ENCODE data around the gene METTL17. TPM values are rescaled to one million over a fixed set of nuclear protein-coding genes. Genes with fewer than 3 reads are reported as not detected.

METTL17 gene
- total RNA-seq, 1 experiment from 2014 or later, result 98.1 TPM

DNA sequence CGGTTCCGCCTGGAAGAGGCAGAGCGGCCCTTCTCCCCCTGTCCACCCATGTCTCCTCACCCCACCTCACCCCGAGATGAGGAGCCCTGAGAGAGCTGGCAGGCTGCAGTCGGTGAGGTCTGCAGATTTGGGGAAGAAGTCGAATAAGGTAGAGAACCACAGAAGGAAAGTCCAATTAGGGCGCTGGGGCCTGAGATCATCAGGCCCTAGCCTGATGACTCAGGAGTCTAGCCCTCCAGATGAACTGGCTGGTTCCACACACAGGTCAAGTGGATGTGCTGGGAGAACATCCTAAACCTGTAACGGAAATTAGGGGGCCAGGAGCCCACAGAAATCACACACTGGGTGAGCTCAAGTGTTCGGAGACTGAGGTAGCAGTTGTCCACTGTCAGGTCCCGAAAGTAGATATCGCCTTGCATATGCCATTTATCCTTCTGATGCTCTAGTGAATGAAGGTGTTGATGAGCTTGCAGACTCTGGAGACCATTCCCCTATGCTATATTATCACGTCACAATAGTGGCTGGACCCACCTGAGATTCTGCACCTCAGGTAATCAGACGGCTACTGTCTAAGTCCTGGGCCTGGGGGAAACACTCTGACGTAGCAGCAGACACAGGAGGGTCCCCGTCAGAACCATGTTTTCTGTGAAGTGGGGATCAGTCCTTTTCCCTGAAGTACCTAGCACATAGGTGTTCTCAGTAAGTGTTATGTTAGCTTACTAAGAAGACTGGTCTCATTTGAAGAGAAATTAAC lies 886 bp upstream of the METTL17 start (continued):
- TF ChIP-seq, protein P1, sequence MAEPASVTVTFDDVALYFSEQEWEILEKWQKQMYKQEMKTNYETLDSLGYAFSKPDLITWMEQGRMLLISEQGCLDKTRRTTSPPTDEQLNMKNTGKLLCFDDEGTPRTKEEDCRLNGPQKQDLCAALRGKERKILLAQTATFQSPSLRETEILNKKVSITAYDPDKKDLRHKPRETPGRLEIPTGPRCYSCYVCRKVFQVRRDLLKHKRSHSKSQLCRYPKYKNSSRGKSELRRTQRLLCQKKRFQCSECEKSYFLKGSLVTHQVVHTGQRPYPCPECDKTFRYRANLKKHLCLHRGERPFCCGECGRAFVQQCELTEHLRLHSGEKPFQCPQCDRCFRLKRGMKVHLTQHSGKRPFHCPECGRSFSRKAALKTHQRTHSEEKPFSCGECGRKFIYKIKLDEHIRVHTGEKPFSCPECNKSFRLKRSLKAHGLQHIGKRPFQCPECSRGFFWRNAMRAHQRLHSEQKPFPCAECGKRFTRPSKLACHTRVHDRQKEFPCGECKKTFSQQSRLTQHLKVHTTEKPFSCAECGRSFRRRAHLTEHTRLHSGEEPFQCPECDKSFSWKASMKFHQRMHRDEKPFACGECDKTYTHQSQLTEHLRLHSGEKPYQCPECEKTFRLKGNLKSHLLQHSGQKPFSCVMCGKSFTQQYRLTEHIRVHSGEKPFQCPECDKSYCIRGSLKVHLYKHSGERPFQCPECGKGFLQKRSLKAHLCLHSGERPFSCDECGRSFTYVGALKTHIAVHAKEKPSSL (CRISPR knock-in tag; conservative IDR thresholded peaks at IDR 0.05), result no peak
- TF ChIP-seq ZNF416 (CRISPR knock-in tag; IDR thresholded peaks at IDR 0.05), result no peak
- no peak for TF ChIP-seq ZBTB43 (CRISPR knock-in tag; IDR thresholded peaks at IDR 0.05)
- no peak for TF ChIP-seq TCF7 (CRISPR knock-in tag; IDR thresholded peaks at IDR 0.05; ENCODE audit: low read depth)
- no peak for TF ChIP-seq MAX (CRISPR knock-in tag; IDR thresholded peaks at IDR 0.05)
- TF ChIP-seq ATF2 (CRISPR knock-in tag; IDR thresholded peaks at IDR 0.05; ENCODE audit: borderline replicate concordance, low read depth), result no peak
- no peak for TF ChIP-seq ZNF671 (CRISPR knock-in tag; IDR thresholded peaks at IDR 0.05)
- no peak for TF ChIP-seq ATF6 (CRISPR knock-in tag; IDR thresholded peaks at IDR 0.05)

DNA sequence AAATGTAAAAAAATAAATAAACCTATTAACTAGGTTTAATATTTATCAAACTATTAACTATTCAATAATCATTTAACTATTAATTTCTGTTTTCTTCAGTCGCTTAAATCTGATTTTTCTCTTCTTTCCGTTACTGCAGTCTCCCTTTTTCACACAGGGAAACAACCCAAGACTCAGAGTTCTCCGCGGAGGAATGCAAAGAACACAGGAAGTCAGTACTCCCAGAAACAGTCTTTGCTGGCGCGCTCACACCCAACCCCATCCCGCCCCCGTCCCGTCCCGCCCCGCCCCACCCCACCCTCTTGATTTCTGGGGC lies 351 bp upstream of the METTL17 start:
- peaks cover 32% of the 10 kb centered on the region for H3K36me3 Mint-ChIP-seq
- no peak for DNase-seq (ENCODE audit: low spot score)
- peaks cover 17% of the 10 kb centered on the region for H3K4me1 Mint-ChIP-seq
- H3K27me3 Mint-ChIP-seq (ENCODE audit: low read depth), result no peaks in the 10 kb centered on the region; the same call in 1 of the 2 replicates
- peak overlapping the region; percentile 89 for H3K4me3 Mint-ChIP-seq
- peak overlapping the region; percentile 91; the same call in 1 of the 2 replicates for H3K27ac Mint-ChIP-seq
- POLR2A ChIA-PET, result no interaction called here
- no peaks in the 10 kb centered on the region for H3K9me3 Mint-ChIP-seq
- TF ChIP-seq CREB1 (CRISPR knock-in tag; IDR thresholded peaks at IDR 0.05) (no peak), ZNF671 (CRISPR knock-in tag; IDR thresholded peaks at IDR 0.05) (no peak)
- TF ChIP-seq, protein P2, sequence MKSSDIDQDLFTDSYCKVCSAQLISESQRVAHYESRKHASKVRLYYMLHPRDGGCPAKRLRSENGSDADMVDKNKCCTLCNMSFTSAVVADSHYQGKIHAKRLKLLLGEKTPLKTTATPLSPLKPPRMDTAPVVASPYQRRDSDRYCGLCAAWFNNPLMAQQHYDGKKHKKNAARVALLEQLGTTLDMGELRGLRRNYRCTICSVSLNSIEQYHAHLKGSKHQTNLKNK (CRISPR knock-in tag; IDR thresholded peaks at IDR 0.05), result no peak
- CTCF ChIA-PET, result interaction anchor here (2.3 kb wide), 1 partner anchor 18 kb away, joined by 12 read pairs; no protein-coding TSS in a partner anchor
- ATAC-seq, result no peak

GRCh38 chr14:20996521-20996920 lies 6.7 kb downstream of the METTL17 start:
- no peaks in the 10 kb centered on the region for H3K9me3 Mint-ChIP-seq
- H3K27ac Mint-ChIP-seq, result no peak overlapping the region
- no peak for DNase-seq (ENCODE audit: low spot score)
- CTCF ChIA-PET, result interaction anchor here (0.9 to 5.6 kb wide), 7 partner anchors 18 to 96 kb away, joined by 3 to 78 read pairs (median 9); no protein-coding TSS in a partner anchor
- POLR2A ChIA-PET, result no interaction called here
- H3K4me3 Mint-ChIP-seq, result no peak overlapping the region
- no peak for ATAC-seq
- H3K4me1 Mint-ChIP-seq, result peaks cover 21% of the 10 kb centered on the region
- peaks cover 52% of the 10 kb centered on the region for H3K36me3 Mint-ChIP-seq
- H3K27me3 Mint-ChIP-seq (ENCODE audit: low read depth), result no peaks in the 10 kb centered on the region; the same call in 1 of the 2 replicates
- TF ChIP-seq, protein P3, sequence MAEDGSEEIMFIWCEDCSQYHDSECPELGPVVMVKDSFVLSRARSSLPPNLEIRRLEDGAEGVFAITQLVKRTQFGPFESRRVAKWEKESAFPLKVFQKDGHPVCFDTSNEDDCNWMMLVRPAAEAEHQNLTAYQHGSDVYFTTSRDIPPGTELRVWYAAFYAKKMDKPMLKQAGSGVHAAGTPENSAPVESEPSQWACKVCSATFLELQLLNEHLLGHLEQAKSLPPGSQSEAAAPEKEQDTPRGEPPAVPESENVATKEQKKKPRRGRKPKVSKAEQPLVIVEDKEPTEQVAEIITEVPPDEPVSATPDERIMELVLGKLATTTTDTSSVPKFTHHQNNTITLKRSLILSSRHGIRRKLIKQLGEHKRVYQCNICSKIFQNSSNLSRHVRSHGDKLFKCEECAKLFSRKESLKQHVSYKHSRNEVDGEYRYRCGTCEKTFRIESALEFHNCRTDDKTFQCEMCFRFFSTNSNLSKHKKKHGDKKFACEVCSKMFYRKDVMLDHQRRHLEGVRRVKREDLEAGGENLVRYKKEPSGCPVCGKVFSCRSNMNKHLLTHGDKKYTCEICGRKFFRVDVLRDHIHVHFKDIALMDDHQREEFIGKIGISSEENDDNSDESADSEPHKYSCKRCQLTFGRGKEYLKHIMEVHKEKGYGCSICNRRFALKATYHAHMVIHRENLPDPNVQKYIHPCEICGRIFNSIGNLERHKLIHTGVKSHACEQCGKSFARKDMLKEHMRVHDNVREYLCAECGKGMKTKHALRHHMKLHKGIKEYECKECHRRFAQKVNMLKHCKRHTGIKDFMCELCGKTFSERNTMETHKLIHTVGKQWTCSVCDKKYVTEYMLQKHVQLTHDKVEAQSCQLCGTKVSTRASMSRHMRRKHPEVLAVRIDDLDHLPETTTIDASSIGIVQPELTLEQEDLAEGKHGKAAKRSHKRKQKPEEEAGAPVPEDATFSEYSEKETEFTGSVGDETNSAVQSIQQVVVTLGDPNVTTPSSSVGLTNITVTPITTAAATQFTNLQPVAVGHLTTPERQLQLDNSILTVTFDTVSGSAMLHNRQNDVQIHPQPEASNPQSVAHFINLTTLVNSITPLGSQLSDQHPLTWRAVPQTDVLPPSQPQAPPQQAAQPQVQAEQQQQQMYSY (CRISPR knock-in tag; IDR thresholded peaks at IDR 0.05), result no peak
- TF ChIP-seq, protein P4, sequence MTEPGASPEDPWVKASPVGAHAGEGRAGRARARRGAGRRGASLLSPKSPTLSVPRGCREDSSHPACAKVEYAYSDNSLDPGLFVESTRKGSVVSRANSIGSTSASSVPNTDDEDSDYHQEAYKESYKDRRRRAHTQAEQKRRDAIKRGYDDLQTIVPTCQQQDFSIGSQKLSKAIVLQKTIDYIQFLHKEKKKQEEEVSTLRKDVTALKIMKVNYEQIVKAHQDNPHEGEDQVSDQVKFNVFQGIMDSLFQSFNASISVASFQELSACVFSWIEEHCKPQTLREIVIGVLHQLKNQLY (CRISPR knock-in tag; IDR thresholded peaks at IDR 0.05), result no peak
- TF ChIP-seq, protein P5, sequence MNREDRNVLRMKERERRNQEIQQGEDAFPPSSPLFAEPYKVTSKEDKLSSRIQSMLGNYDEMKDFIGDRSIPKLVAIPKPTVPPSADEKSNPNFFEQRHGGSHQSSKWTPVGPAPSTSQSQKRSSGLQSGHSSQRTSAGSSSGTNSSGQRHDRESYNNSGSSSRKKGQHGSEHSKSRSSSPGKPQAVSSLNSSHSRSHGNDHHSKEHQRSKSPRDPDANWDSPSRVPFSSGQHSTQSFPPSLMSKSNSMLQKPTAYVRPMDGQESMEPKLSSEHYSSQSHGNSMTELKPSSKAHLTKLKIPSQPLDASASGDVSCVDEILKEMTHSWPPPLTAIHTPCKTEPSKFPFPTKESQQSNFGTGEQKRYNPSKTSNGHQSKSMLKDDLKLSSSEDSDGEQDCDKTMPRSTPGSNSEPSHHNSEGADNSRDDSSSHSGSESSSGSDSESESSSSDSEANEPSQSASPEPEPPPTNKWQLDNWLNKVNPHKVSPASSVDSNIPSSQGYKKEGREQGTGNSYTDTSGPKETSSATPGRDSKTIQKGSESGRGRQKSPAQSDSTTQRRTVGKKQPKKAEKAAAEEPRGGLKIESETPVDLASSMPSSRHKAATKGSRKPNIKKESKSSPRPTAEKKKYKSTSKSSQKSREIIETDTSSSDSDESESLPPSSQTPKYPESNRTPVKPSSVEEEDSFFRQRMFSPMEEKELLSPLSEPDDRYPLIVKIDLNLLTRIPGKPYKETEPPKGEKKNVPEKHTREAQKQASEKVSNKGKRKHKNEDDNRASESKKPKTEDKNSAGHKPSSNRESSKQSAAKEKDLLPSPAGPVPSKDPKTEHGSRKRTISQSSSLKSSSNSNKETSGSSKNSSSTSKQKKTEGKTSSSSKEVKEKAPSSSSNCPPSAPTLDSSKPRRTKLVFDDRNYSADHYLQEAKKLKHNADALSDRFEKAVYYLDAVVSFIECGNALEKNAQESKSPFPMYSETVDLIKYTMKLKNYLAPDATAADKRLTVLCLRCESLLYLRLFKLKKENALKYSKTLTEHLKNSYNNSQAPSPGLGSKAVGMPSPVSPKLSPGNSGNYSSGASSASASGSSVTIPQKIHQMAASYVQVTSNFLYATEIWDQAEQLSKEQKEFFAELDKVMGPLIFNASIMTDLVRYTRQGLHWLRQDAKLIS (CRISPR knock-in tag; IDR thresholded peaks at IDR 0.05; ENCODE audit: borderline replicate concordance), result no peak
- TF ChIP-seq CDX4 (CRISPR knock-in tag; IDR thresholded peaks at IDR 0.05; ENCODE audit: borderline replicate concordance), result no peak

Measured in WTC11 (cell line).